Natural killer cell treated with Interleukin-12 subunit alpha and Interleukin-12 subunit beta and Interleukin-15 and Interleukin-18, amount 100 ng/mL, for 72 hours (primary cell): Measurements from ENCODE around the gene RIMBP2. TPM values are rescaled to one million over a fixed set of nuclear protein-coding genes. Genes with fewer than 3 reads are reported as not detected.
A peak's percentile ranks its signal among the peaks of the same experiment; 100 is the strongest.

Experiments used
- ATAC-seq, 2 donors: fragments of 150-1000 bp; cut with Tn5 transposase in 1 of 2; sonication (Bioruptor Pico), chemical (Tn5 transposase) in 1 of 2; 2 replicates each; pipeline ENCODE4 v1.10.0; 2021
- DNase-seq: peaks from one replicate; pipeline ENCODE4 v3.0.0; 2022; ENCODE audit warnings: low spot score
- H3K27ac Mint-ChIP-seq, 2 donors: 1 replicate in 1 of 2; 2 replicates in 1 of 2; pipeline ENCODE4 v1.8.0; 2022; ENCODE audit warnings: mixed read lengths in 2 of 2, mild to moderate bottlenecking in 1 of 2, moderate library complexity in 1 of 2
- H3K27me3 Mint-ChIP-seq, 2 donors: 1 replicate in 1 of 2; 2 replicates in 1 of 2; pipeline ENCODE4 v1.8.0; 2022; ENCODE audit warnings: mixed read lengths in 2 of 2
- H3K36me3 Mint-ChIP-seq: one replicate; pipeline ENCODE4 v1.8.0; 2022; ENCODE audit warnings: mixed read lengths
- H3K4me1 Mint-ChIP-seq, 2 donors: 1 replicate in 1 of 2; 2 replicates in 1 of 2; pipeline ENCODE4 v1.8.0; 2022; ENCODE audit warnings: low read depth in 2 of 2, mixed read lengths in 2 of 2, mild to moderate bottlenecking in 1 of 2
- H3K4me3 Mint-ChIP-seq: one replicate; pipeline ENCODE4 v1.8.0; 2022; ENCODE audit warnings: mixed read lengths
- H3K9me3 Mint-ChIP-seq: 2 replicates; pipeline ENCODE4 v1.8.0; 2022; ENCODE audit warnings: mixed read lengths
- total RNA-seq, 2 donors: library from RNA; stranded (reverse); gene quantifications; one replicate each; pipeline ENCODE4 v1.2.3, GENCODE V29; 2022

Gene RIMBP2
- total RNA-seq, 2 donors from 2014 or later = not detected

DNA sequence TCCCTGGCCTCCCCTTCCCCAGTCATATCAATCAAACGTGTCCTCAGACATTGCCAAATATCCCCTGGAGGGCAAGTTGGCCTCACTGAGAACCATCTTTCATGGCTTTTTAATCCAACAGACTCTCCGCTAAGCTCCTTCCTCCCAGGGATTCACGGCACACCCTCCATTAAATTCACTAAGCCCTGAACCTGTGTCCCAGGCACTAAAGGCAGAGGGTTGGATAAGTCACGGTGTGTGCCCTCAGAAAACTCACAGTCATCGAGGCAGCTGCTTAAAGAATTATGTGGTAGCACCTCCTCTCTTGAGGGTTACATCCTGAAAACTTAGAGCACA is 211.3 kb downstream of the RIMBP2 start:
- no peak for ATAC-seq
- no peaks in the 10 kb centered on the region for H3K4me1 Mint-ChIP-seq

GRCh38 chr12:130504110-130504839 is 211.8 kb downstream of the RIMBP2 start:
- Mint-ChIP-seq H3K36me3 (no peaks in the 10 kb centered on the region), H3K4me1 (no peaks in the 10 kb centered on the region), H3K27ac (no peak overlapping the region), H3K4me3 (no peak overlapping the region), H3K27me3 (peaks cover 0 to 4% of the 10 kb centered on the region in 2 donors), H3K9me3 (peaks cover 4% of the 10 kb centered on the region)
- ATAC-seq (no peak), DNase-seq (no peak)

More for the DNA sequence above, 211.3 kb downstream of the RIMBP2 start:
- no peak overlapping the region for H3K27ac Mint-ChIP-seq
- no peaks in the 10 kb centered on the region for H3K9me3 Mint-ChIP-seq
- H3K36me3 Mint-ChIP-seq = no peaks in the 10 kb centered on the region
- H3K4me3 Mint-ChIP-seq = no peak overlapping the region
- no peaks in the 10 kb centered on the region for H3K27me3 Mint-ChIP-seq
- no peak for DNase-seq

- H3K4me3 Mint-ChIP-seq = no peak overlapping the region
- H3K36me3 Mint-ChIP-seq = no peaks in the 10 kb centered on the region
- H3K4me1 Mint-ChIP-seq = no peaks in the 10 kb centered on the region
- H3K27ac Mint-ChIP-seq = no peak overlapping the region
- peaks cover 4% of the 10 kb centered on the region for H3K9me3 Mint-ChIP-seq
- DNase-seq (no peak), ATAC-seq (peak in 1 of 2 donors; percentile 11)
- peaks cover 0 to 4% of the 10 kb centered on the region in 2 donors for H3K27me3 Mint-ChIP-seq
Observed at GRCh38 chr12:130501821-130502220, 214.3 kb downstream of the RIMBP2 start.

GRCh38 chr12:130500835-130501330 is 215.2 kb downstream of the RIMBP2 start:
- Mint-ChIP-seq H3K27me3 (peaks cover 0 to 4% of the 10 kb centered on the region in 2 donors), H3K27ac (no peak overlapping the region), H3K4me1 (no peaks in the 10 kb centered on the region), H3K36me3 (no peaks in the 10 kb centered on the region), H3K4me3 (no peak overlapping the region), H3K9me3 (peaks cover 4% of the 10 kb centered on the region)
- ATAC-seq (no peak), DNase-seq (no peak)

- no peaks in the 10 kb centered on the region for H3K36me3 Mint-ChIP-seq
- H3K4me3 Mint-ChIP-seq = no peak overlapping the region
- ATAC-seq (no peak), DNase-seq (no peak)
- no peaks in the 10 kb centered on the region for H3K4me1 Mint-ChIP-seq
- peaks cover 4 to 5% of the 10 kb centered on the region in 2 donors for H3K27me3 Mint-ChIP-seq
- peaks cover 4% of the 10 kb centered on the region for H3K9me3 Mint-ChIP-seq
- no peak overlapping the region for H3K27ac Mint-ChIP-seq
Observed at GRCh38 chr12:130499474-130499873, 216.6 kb downstream of the RIMBP2 start.

DNA sequence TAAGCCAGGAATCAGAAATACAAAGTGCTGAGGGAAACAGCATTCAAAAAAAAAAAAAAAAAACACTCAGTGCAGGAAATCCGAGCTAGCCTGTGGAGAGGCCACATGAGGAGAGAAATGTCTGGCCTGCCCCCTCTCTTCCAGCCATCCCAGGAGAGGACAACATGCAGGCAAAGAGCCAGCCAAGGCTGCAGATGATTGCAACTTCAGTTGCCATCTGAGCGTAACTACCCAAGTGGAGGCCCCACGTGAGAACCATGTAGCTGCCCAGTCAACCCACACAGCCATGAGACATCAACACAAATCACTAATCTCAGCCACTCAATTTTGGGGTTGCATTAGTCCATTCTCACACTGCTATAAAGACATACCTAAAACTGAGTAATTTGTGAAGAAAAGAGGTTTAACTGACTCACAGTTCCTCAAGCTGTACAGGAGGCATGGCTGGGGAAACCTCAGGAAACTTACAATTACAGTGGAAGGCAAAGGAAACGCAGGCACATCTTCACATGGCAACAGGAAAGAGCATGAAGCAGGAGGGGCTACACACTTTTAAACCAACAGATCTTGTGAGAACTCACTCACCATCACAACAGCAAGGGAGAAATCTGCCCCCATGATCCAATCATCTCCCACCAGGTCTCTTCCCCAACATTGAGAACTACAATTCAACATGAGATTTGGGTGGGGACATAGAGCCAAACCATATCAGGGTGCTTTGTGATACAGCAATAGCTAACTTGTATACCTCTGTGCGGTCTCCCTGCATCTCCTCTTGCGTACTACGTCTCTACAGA is 217.3 kb downstream of the RIMBP2 start:
- H3K36me3 Mint-ChIP-seq = no peaks in the 10 kb centered on the region
- peaks cover 4 to 5% of the 10 kb centered on the region in 2 donors for H3K27me3 Mint-ChIP-seq

GRCh38 chr12:130497991-130498390 is 218.1 kb downstream of the RIMBP2 start:
- Mint-ChIP-seq H3K36me3 (no peaks in the 10 kb centered on the region), H3K4me1 (no peaks in the 10 kb centered on the region), H3K4me3 (no peak overlapping the region), H3K27ac (no peak overlapping the region), H3K9me3 (peaks cover 4% of the 10 kb centered on the region), H3K27me3 (peaks cover 4 to 5% of the 10 kb centered on the region in 2 donors)
- no peak for ATAC-seq
- DNase-seq = no peak

More for the DNA sequence above, 217.3 kb downstream of the RIMBP2 start:
- Mint-ChIP-seq H3K4me3 (no peak overlapping the region), H3K9me3 (peaks cover 4% of the 10 kb centered on the region), H3K4me1 (no peaks in the 10 kb centered on the region), H3K27ac (no peak overlapping the region)
- no peak for ATAC-seq
- no peak for DNase-seq

DNA sequence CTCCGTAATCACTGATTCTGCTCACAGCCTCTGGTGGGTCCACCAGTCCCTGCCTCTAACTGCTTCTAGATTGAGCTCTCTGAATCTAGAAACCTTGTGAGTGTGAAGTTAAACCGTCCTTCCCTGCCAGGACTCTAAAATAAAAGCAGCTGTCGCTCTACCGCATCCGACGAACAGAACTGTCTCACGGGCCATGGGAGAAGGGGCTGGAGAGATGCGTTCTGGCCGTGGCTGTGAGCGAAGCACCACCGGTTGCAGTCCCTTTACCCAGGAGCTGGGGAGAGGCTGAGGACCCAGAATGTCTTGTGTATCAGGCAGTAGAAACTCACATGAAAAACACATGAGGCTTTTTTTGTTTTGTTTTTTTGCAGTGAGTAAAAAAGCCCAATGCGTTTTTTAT is 218.8 kb downstream of the RIMBP2 start:
- peaks cover 4% of the 10 kb centered on the region for H3K9me3 Mint-ChIP-seq
- H3K4me3 Mint-ChIP-seq = no peak overlapping the region
- ATAC-seq (no peak), DNase-seq (no peak)
- no peaks in the 10 kb centered on the region for H3K36me3 Mint-ChIP-seq
- no peak overlapping the region for H3K27ac Mint-ChIP-seq
- H3K27me3 Mint-ChIP-seq = peaks cover 4 to 5% of the 10 kb centered on the region in 2 donors
- H3K4me1 Mint-ChIP-seq = no peaks in the 10 kb centered on the region

DNA sequence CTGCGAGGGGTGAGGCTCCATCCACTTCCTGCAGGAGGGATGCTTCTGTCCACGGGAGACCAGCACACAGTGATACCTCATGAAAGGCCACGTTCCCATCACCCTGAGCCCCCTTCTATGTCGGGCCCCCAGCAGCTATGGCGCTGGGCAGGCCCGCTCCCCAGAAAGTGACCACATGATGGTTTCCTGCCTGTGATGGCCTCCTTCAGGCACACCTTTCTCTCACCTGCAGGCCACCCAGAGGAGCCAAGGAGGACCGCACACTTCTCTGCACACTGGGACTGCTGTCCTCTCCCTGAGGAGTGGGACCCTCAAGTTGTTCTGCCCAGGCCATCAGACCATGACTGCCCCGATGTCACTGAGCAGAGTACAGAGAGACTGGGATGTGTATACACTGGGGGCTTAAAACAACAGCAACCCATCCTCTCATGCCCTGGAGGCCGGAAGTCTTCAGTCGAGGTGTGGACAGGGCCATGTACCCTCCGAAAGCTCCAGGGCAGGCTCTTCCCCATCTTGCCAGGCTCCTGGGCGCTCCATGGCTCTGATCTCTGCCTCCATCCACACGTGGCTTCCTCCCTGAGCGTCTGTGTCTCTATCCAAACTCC is 219.5 kb downstream of the RIMBP2 start:
- Mint-ChIP-seq H3K36me3 (no peaks in the 10 kb centered on the region), H3K4me3 (no peak overlapping the region), H3K27ac (no peak overlapping the region), H3K27me3 (peaks cover 4 to 5% of the 10 kb centered on the region in 2 donors), H3K9me3 (peaks cover 4% of the 10 kb centered on the region), H3K4me1 (no peaks in the 10 kb centered on the region)
- ATAC-seq (no peak), DNase-seq (no peak)

- H3K9me3 Mint-ChIP-seq = peaks cover 4% of the 10 kb centered on the region
- no peaks in the 10 kb centered on the region for H3K4me1 Mint-ChIP-seq
- ATAC-seq = no peak
- no peak overlapping the region for H3K27ac Mint-ChIP-seq
- peaks cover 4 to 5% of the 10 kb centered on the region in 2 donors for H3K27me3 Mint-ChIP-seq
- no peak for DNase-seq
- H3K36me3 Mint-ChIP-seq = no peaks in the 10 kb centered on the region
- H3K4me3 Mint-ChIP-seq = no peak overlapping the region
Observed at GRCh38 chr12:130495156-130495555, 220.9 kb downstream of the RIMBP2 start.

- no peaks in the 10 kb centered on the region for H3K36me3 Mint-ChIP-seq
- no peak for DNase-seq
- H3K9me3 Mint-ChIP-seq = peaks cover 4% of the 10 kb centered on the region
- no peak overlapping the region for H3K4me3 Mint-ChIP-seq
- peaks cover 4 to 5% of the 10 kb centered on the region in 2 donors for H3K27me3 Mint-ChIP-seq
- ATAC-seq = no peak
- no peaks in the 10 kb centered on the region for H3K4me1 Mint-ChIP-seq
- no peak overlapping the region for H3K27ac Mint-ChIP-seq
Observed at GRCh38 chr12:130494736-130495135, 221.4 kb downstream of the RIMBP2 start.

GRCh38 chr12:130493951-130494350 is 222.1 kb downstream of the RIMBP2 start:
- H3K9me3 Mint-ChIP-seq = no peaks in the 10 kb centered on the region
- no peaks in the 10 kb centered on the region for H3K36me3 Mint-ChIP-seq
- ATAC-seq (no peak), DNase-seq (no peak)
- H3K27ac Mint-ChIP-seq = no peak overlapping the region
- H3K4me1 Mint-ChIP-seq = no peaks in the 10 kb centered on the region
- H3K4me3 Mint-ChIP-seq = no peak overlapping the region
- H3K27me3 Mint-ChIP-seq = peaks cover 0 to 5% of the 10 kb centered on the region in 2 donors

DNA sequence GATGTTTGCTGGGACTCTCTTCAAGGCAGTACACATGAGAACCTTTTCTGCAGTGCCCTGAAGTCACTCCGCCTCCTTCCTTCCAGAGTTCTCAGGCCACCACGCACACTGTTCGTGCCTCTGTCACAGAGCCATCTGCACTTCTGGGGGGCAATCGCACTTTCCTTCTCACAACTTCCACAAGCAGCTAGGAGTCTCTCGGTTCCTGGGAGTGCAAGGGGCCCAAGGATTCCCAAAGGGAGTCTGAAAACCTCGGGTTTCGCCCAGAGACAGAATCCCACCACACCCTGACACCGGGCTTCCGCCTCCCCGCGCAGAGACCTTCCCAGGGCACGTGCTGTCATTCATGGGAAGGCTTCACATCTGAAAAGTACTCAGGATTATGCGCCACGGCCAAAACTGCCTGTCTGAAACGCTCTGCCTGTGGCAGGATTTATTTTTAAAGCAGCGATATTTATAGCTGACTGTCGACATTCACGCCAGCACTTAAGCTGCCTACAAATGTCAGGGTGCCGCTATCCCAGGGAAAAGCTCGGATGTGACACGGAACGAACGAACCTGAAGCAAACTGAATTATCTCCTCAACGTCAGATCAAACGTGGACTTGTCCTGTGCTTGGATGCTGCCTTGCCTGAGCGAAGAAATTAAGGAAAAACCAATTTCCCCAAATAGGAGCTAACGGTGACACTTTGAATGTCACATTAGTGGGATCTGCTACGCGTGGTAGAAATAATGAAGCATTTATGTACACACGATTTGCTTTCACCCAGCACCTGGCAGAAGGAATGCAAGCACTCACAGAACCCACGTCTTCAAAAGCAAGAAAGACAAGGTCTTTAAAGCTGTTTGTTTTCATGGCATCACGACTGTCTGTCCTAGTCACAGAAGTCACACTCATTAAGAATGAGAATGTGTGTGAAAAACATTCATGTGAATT is 224.4 kb downstream of the RIMBP2 start:
- H3K27me3 Mint-ChIP-seq = peaks cover 3 to 5% of the 10 kb centered on the region in 2 donors
- H3K9me3 Mint-ChIP-seq = no peaks in the 10 kb centered on the region
- H3K36me3 Mint-ChIP-seq = no peaks in the 10 kb centered on the region
- H3K4me1 Mint-ChIP-seq = no peaks in the 10 kb centered on the region
- H3K27ac Mint-ChIP-seq = no peak overlapping the region
- no peak for ATAC-seq
- H3K4me3 Mint-ChIP-seq = no peak overlapping the region
- DNase-seq = no peak
